Neural progenitor cell (in vitro differentiated cells): ENCODE results near the gene ZNF107. TPM values are rescaled to one million over a fixed set of nuclear protein-coding genes. Genes with fewer than 3 reads are reported as not detected.

Source experiments
- DNase-seq: peaks from one replicate; pipeline ENCODE4 v3.0.0-alpha.2; 2016; ENCODE audit warnings: low spot score
- H2AFZ ChIP-seq: fragments of 200-600 bp; sonication (generic); replicated peaks from 2 replicates; pipeline ENCODE4 v1.6.1; 2016; ENCODE audit warnings: antibody characterized with exemption
- H3F3A ChIP-seq: fragments of 200-600 bp; sonication (generic); 2 replicates; pipeline ENCODE4 v1.6.1; 2016; ENCODE audit warnings: antibody characterized with exemption, low read depth
- H3K27ac ChIP-seq: fragments of 200-600 bp; sonication (generic); 2 replicates; pipeline ENCODE4 v1.5.1; 2016; ENCODE audit warnings: mild to moderate bottlenecking
- H3K27me3 ChIP-seq: fragments of 200-600 bp; sonication (generic); 2 replicates; pipeline ENCODE4 v1.6.1; 2016; ENCODE audit warnings: mild to moderate bottlenecking, moderate library complexity
- H3K36me3 ChIP-seq: fragments of 200-600 bp; sonication (generic); 2 replicates; pipeline ENCODE4 v1.5.1; 2016
- H3K4me1 ChIP-seq: fragments of 200-600 bp; sonication (generic); 2 replicates; pipeline ENCODE4 v1.6.1; 2016; ENCODE audit warnings: mixed run types
- H3K4me2 ChIP-seq: fragments of 200-600 bp; sonication (generic); 2 replicates; pipeline ENCODE4 v1.6.1; 2016
- H3K4me3 ChIP-seq: fragments of 200-600 bp; sonication (generic); 2 replicates; pipeline ENCODE4 v1.5.1; 2016
- H3K79me2 ChIP-seq: fragments of 200-600 bp; sonication (generic); 2 replicates; pipeline ENCODE4 v1.6.1; 2016; ENCODE audit warnings: low read depth
- H3K9ac ChIP-seq: fragments of 200-600 bp; sonication (generic); 2 replicates; pipeline ENCODE4 v1.6.1; 2016
- H3K9me3 ChIP-seq: fragments of 200-600 bp; sonication (generic); 2 replicates; pipeline ENCODE4 v1.5.1; 2016; ENCODE audit warnings: low read depth
- H4K20me1 ChIP-seq: fragments of 200-600 bp; sonication (generic); 2 replicates; pipeline ENCODE4 v1.6.1; 2016; ENCODE audit warnings: low read depth
- H3K27ac Mint-ChIP-seq: 3 replicates; pipeline ENCODE4 v1.8.0; 2021; ENCODE audit warnings: mixed read lengths
- H3K27me3 Mint-ChIP-seq: 2 replicates; pipeline ENCODE4 v1.8.0; 2022; ENCODE audit warnings: low read depth, mild to moderate bottlenecking, inconsistent platforms, moderate library complexity, mixed read lengths; ENCODE audit not compliant: insufficient read depth
- H3K36me3 Mint-ChIP-seq: 3 replicates; pipeline ENCODE4 v1.8.0; 2021; ENCODE audit warnings: mixed read lengths
- H3K4me1 Mint-ChIP-seq: 3 replicates; pipeline ENCODE4 v1.8.0; 2021; ENCODE audit warnings: mixed read lengths
- H3K4me3 Mint-ChIP-seq: 3 replicates; pipeline ENCODE4 v1.8.0; 2021; ENCODE audit warnings: mild to moderate bottlenecking, moderate library complexity, mixed read lengths
- H3K9me3 Mint-ChIP-seq: 3 replicates; pipeline ENCODE4 v1.8.0; 2020; ENCODE audit warnings: mixed read lengths
- EZH2 ChIP-seq: fragments of 200-600 bp; sonication (generic); IDR thresholded peaks from 2 replicates; pipeline ENCODE4 v1.6.1; 2017; ENCODE audit warnings: antibody characterized with exemption, mild to moderate bottlenecking, moderate library complexity
- EZH2phosphoT487 ChIP-seq: fragments of 200-600 bp; sonication (generic); IDR thresholded peaks from 2 replicates; pipeline ENCODE4 v1.6.1; 2017; ENCODE audit warnings: antibody characterized with exemption
- total RNA-seq: library from RNA; depleted of rRNA; stranded (reverse); fragments of >200 nt; gene quantifications from 2 replicates; pipeline ENCODE4 v1.2.3, GENCODE V29; 2015; ENCODE audit warnings: low replicate concordance
- TF ChIP-seq, protein P1 (sequence below): fragments of 200-600 bp; sonication (generic); IDR thresholded peaks from 2 replicates; pipeline ENCODE4 v1.5.1; 2017; ENCODE audit warnings: antibody characterized with exemption, mild to moderate bottlenecking

ZNF107 gene
- total RNA-seq, 1 donor from 2014 or later: 18.9 TPM

DNA sequence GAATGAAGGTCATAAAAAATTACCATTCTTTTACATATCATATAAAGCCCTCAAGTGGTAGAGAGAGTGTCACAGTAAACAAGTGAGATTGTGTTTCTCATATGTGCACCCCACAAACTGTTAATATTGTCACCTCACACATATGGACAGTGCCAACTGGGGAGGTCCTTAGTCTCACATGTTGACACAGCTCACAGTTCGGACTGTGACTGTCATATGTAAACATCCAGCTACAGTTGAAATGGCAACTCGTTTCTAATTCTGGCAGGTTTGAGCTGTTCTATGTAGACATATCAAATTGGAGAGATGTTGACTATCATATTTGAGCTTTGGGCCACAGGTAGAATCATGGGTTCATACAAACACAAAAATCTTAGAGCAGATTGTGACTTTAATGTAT lies 39.4 kb upstream of the ZNF107 start:
- peaks cover 33% of the 10 kb centered on the region for H3K9me3 ChIP-seq

DNA sequence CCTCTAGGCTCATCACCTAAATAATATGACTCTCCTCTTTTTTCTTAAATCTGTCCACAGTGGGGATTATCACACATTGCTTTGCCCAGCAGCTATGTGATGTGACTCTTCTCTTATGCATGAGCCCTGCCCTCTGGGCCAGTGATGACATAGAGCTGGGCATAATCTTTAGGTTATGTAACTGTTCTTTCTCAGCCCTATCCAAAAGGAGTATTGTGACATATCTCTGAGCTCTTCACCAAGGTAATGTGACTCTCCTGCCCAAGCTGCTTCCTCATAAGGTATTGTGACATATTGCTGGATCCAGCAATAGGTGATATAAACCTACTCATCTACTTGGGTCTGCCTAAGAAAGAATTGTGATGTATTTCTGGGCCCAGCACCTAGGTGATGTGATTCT lies 37.7 kb upstream of the ZNF107 start:
- Histone ChIP-seq H3K4me1 (no peaks in the 10 kb centered on the region), H3K9ac (no peak overlapping the region), H3K27ac (no peak overlapping the region), H3K79me2 (no peaks in the 10 kb centered on the region), H3K4me3 (no peak overlapping the region), H3K4me2 (no peak overlapping the region), H3K9me3 (peaks cover 40% of the 10 kb centered on the region), H3K36me3 (no peaks in the 10 kb centered on the region), H4K20me1 (no peaks in the 10 kb centered on the region), H3F3A (no peaks in the 10 kb centered on the region), H3K27me3 (no peaks in the 10 kb centered on the region), H2AFZ (no peak overlapping the region)
- peaks cover 43% of the 10 kb centered on the region for H3K9me3 Mint-ChIP-seq
- no peaks in the 10 kb centered on the region for H3K36me3 Mint-ChIP-seq
- H3K4me1 Mint-ChIP-seq: no peaks in the 10 kb centered on the region
- no peak overlapping the region for H3K27ac Mint-ChIP-seq
- TF ChIP-seq EZH2phosphoT487 (no peak), EZH2 (no peak)
- TF ChIP-seq, protein P1, sequence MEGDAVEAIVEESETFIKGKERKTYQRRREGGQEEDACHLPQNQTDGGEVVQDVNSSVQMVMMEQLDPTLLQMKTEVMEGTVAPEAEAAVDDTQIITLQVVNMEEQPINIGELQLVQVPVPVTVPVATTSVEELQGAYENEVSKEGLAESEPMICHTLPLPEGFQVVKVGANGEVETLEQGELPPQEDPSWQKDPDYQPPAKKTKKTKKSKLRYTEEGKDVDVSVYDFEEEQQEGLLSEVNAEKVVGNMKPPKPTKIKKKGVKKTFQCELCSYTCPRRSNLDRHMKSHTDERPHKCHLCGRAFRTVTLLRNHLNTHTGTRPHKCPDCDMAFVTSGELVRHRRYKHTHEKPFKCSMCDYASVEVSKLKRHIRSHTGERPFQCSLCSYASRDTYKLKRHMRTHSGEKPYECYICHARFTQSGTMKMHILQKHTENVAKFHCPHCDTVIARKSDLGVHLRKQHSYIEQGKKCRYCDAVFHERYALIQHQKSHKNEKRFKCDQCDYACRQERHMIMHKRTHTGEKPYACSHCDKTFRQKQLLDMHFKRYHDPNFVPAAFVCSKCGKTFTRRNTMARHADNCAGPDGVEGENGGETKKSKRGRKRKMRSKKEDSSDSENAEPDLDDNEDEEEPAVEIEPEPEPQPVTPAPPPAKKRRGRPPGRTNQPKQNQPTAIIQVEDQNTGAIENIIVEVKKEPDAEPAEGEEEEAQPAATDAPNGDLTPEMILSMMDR: no peak
- no peaks in the 10 kb centered on the region for H3K27me3 Mint-ChIP-seq
- H3K4me3 Mint-ChIP-seq: no peak overlapping the region
- no peak for DNase-seq

More for the DNA sequence above, 39.4 kb upstream of the ZNF107 start:
- H3K27ac Mint-ChIP-seq: no peak overlapping the region
- no peaks in the 10 kb centered on the region for H4K20me1 ChIP-seq
- H3K27me3 ChIP-seq: no peaks in the 10 kb centered on the region
- H3K27me3 Mint-ChIP-seq: no peaks in the 10 kb centered on the region
- H3K79me2 ChIP-seq: no peaks in the 10 kb centered on the region
- no peak overlapping the region for H2AFZ ChIP-seq
- H3K4me1 Mint-ChIP-seq: no peaks in the 10 kb centered on the region
- H3K36me3 ChIP-seq: no peaks in the 10 kb centered on the region
- H3F3A ChIP-seq: no peaks in the 10 kb centered on the region
- H3K9ac ChIP-seq: no peak overlapping the region
- H3K27ac ChIP-seq: no peak overlapping the region
- no peaks in the 10 kb centered on the region for H3K36me3 Mint-ChIP-seq
- H3K4me2 ChIP-seq: no peak overlapping the region
- no peaks in the 10 kb centered on the region for H3K4me1 ChIP-seq
- no peak overlapping the region for H3K4me3 ChIP-seq
- no peak for DNase-seq
- H3K9me3 Mint-ChIP-seq: peaks cover 49% of the 10 kb centered on the region
- H3K4me3 Mint-ChIP-seq: no peak overlapping the region
- no peak for TF ChIP-seq EZH2phosphoT487
- TF ChIP-seq EZH2: no peak
- TF ChIP-seq, protein P1: no peak

DNA sequence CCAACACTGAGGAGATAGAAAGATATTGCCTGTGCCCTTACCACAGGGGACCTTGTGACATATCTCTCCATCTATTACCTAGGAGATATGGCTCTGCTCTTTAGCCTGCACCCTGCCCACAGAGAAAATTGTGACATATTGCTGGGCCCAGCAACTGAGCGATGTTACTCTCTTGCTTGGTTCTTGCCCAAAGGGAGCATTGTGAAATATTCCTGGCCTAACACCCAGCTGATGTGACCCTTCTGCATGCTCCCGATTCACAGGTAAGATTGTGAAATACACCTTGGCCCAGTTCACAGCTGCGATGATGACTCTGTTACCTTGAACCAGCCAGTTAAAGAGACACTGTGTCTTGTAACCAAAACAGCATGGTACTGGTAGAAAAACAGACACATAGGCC lies 37.2 kb upstream of the ZNF107 start:
- H4K20me1 ChIP-seq: no peaks in the 10 kb centered on the region
- Mint-ChIP-seq H3K27me3 (no peaks in the 10 kb centered on the region), H3K9me3 (peaks cover 43% of the 10 kb centered on the region), H3K27ac (no peak overlapping the region), H3K36me3 (no peaks in the 10 kb centered on the region), H3K4me1 (no peaks in the 10 kb centered on the region), H3K4me3 (no peak overlapping the region)
- TF ChIP-seq EZH2phosphoT487: no peak
- TF ChIP-seq, protein P1: no peak
- no peak for TF ChIP-seq EZH2
- H3K4me2 ChIP-seq: no peak overlapping the region
- no peak overlapping the region for H3K9ac ChIP-seq
- no peaks in the 10 kb centered on the region for H3K4me1 ChIP-seq
- H3F3A ChIP-seq: no peaks in the 10 kb centered on the region
- H3K79me2 ChIP-seq: no peaks in the 10 kb centered on the region
- no peak overlapping the region for H3K4me3 ChIP-seq
- H2AFZ ChIP-seq: no peak overlapping the region
- H3K27ac ChIP-seq: no peak overlapping the region
- no peaks in the 10 kb centered on the region for H3K27me3 ChIP-seq
- DNase-seq: no peak
- H3K9me3 ChIP-seq: peaks cover 40% of the 10 kb centered on the region
- no peaks in the 10 kb centered on the region for H3K36me3 ChIP-seq
